ENCODE data around the gene ALPK3. TPM values are rescaled to one million over a fixed set of nuclear protein-coding genes. Genes with fewer than 3 reads are reported as not detected.
A peak's percentile ranks its signal among the peaks of the same experiment; 100 is the strongest.

The ALPK3 gene, protein sequence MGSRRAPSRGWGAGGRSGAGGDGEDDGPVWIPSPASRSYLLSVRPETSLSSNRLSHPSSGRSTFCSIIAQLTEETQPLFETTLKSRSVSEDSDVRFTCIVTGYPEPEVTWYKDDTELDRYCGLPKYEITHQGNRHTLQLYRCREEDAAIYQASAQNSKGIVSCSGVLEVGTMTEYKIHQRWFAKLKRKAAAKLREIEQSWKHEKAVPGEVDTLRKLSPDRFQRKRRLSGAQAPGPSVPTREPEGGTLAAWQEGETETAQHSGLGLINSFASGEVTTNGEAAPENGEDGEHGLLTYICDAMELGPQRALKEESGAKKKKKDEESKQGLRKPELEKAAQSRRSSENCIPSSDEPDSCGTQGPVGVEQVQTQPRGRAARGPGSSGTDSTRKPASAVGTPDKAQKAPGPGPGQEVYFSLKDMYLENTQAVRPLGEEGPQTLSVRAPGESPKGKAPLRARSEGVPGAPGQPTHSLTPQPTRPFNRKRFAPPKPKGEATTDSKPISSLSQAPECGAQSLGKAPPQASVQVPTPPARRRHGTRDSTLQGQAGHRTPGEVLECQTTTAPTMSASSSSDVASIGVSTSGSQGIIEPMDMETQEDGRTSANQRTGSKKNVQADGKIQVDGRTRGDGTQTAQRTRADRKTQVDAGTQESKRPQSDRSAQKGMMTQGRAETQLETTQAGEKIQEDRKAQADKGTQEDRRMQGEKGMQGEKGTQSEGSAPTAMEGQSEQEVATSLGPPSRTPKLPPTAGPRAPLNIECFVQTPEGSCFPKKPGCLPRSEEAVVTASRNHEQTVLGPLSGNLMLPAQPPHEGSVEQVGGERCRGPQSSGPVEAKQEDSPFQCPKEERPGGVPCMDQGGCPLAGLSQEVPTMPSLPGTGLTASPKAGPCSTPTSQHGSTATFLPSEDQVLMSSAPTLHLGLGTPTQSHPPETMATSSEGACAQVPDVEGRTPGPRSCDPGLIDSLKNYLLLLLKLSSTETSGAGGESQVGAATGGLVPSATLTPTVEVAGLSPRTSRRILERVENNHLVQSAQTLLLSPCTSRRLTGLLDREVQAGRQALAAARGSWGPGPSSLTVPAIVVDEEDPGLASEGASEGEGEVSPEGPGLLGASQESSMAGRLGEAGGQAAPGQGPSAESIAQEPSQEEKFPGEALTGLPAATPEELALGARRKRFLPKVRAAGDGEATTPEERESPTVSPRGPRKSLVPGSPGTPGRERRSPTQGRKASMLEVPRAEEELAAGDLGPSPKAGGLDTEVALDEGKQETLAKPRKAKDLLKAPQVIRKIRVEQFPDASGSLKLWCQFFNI (N-terminal part only)
- 0.09 and 0.21 TPM in 2 replicates for total RNA-seq

DNA sequence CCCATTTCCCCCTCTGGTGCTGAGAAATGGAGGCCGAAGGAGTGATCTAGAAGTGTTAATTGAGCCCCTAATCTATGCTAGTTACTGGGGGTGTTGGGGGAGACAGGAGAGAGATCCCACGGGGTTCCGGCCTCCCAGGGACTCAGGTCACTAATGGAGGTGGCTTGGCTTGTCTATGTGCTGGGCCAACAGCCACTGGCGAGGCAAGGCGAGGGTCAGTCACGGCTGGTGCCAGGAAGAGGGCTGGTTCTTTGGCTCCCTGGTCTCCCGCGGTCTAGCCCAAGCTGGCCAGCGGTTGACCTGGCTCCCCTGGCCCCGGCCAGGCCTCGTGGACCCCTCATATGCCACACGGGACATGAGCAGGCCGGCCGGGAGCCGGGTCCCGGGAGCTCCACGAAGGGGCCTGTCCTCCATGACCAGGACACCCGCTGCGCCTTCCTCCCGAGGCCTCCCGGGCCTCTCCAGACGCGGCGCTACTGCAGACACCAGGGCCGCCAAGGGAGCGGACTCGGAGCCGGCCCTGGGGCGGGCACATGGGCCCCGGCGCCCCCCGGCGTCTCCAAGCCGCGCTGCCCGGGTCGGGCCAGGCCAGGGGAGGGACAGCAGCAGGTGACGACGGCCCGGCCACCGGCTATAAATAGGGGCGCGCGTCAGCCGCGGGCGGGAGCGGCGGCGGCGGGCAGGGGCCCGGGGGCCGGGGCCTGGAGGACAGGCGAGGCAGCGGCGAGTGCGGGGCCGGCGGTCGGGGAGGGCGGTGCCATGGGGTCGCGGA, at the start of gene ALPK3:
TSS of gene ALPK3 (plus strand) at position 663 of the 772 bp plus-strand sequence. CDS start at position 760, 97 bp downstream.
- Mint-ChIP-seq H3K27me3 (peaks cover 7% of the 10 kb centered on the region), H3K4me3 (no peak within 1 kb of the TSS), H3K27ac (no peak within 1 kb of the TSS), H3K9me3 (no peaks in the 10 kb centered on the region), H3K36me3 (ENCODE audit: low read depth) (no peaks in the 10 kb centered on the region), H3K4me1 (peaks cover 4% of the 10 kb centered on the region)
- DNase-seq: no peak
- intact Hi-C loops (cut with micrococcal nuclease): no loop called here

DNA sequence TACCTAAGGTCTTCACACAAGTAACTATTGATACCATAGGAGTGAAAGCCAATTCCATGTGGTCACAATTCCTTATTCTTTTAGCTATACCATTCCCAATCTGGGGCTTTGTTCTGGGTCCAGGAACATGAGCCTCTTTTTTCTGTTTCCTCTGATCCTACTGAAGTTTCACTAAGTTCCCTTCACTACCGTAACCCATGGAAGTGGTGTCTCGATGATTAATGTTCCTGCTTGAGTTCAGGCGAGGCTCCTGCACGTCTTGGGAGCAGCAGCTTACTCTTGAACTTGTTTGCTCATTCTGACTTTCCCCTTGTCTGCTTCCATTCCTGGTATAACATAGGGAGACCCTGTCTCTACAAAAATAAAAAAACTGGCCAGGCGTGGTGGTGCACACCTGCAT, 45.1 kb upstream of the ALPK3 start:
- Mint-ChIP-seq H3K36me3 (ENCODE audit: low read depth) (peaks cover 53% of the 10 kb centered on the region), H3K9me3 (no peaks in the 10 kb centered on the region), H3K27me3 (no peaks in the 10 kb centered on the region), H3K27ac (no peak overlapping the region), H3K4me1 (peaks cover 19% of the 10 kb centered on the region), H3K4me3 (no peak overlapping the region)
- intact Hi-C loops (cut with micrococcal nuclease): no loop called here
- DNase-seq: no peak

DNA sequence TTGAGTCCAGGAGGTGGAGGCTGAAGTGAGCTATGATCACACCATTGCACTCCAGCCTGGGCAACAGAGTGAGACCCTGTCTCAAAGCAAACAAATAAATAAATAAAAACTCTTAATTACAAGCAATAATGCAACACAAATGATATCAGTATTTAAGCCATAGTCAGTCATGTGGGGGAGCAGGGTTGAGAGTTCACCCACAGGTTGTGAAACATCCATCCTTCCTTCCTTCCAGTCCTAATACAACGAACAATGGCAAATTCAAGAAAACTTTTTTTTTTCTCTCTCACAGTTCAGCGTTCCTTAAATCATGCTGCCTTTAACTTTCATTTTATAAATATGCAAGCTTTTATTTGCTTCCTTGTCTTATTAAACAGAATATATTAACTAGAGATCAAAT, 44.7 kb upstream of the ALPK3 start:
- Mint-ChIP-seq H3K27ac (no peak overlapping the region), H3K36me3 (ENCODE audit: low read depth) (peaks cover 50% of the 10 kb centered on the region), H3K27me3 (no peaks in the 10 kb centered on the region), H3K4me3 (no peak overlapping the region), H3K9me3 (no peaks in the 10 kb centered on the region), H3K4me1 (peaks cover 19% of the 10 kb centered on the region)
- intact Hi-C loops (cut with micrococcal nuclease): no loop called here
- DNase-seq: no peak

DNA sequence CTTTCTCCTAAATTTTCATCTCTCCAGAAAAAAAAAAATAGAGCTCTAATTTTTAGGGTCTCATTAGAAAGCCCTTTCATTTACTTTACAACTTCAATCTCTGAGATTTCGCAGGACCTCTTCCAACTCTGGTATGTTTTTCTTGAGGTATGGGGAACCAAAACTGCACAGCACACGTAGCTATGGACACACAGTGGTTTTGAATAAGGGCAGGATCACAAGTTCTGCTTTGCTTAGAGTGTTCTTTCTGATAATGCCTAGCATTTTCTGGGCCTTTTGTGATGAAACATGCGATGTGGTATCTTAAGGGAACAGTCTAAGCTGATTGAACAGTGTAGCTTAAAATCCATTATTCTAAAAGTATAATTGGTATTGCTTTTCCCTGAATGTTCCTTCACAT, 43.4 kb upstream of the ALPK3 start:
- H3K9me3 Mint-ChIP-seq: no peaks in the 10 kb centered on the region
- H3K4me3 Mint-ChIP-seq: no peak overlapping the region
- DNase-seq: no peak
- peaks cover 19% of the 10 kb centered on the region for H3K4me1 Mint-ChIP-seq
- H3K36me3 Mint-ChIP-seq (ENCODE audit: low read depth): peaks cover 46% of the 10 kb centered on the region
- intact Hi-C loops (cut with micrococcal nuclease): no loop called here
- H3K27me3 Mint-ChIP-seq: no peaks in the 10 kb centered on the region
- peak overlapping the region; percentile 52 for H3K27ac Mint-ChIP-seq

DNA sequence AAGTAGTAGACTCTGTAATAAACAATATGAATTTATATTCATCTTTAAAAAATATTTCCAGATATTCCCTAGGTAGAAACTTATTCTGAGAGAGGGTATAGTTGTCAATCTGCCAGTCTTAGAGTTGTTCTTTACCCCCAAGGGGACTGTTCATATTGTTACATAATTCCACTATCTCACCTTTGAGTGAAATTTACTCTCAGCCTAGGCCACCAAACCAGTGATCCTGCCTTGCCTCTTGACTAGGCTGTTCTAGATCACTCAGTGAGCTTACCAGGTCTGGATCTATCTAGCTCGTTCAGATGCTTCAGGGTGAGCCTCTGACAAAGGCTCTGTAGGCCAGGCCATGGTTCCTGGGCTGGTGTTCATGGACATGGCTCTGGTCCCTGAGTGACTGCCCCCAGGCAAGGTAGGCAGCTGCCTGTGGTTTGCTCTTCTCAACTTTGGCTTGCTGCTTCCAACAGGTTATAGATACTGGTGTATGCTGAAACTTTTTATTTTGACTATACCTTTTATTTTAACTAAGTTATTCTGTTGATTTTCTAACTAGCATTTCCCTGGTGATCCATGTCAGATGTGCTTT, 41.2 kb upstream of the ALPK3 start:
- peaks cover 37% of the 10 kb centered on the region for H3K36me3 Mint-ChIP-seq (ENCODE audit: low read depth)
- H3K4me1 Mint-ChIP-seq: peaks cover 10% of the 10 kb centered on the region
- no peaks in the 10 kb centered on the region for H3K27me3 Mint-ChIP-seq
- no peaks in the 10 kb centered on the region for H3K9me3 Mint-ChIP-seq
- H3K27ac Mint-ChIP-seq: no peak overlapping the region
- H3K4me3 Mint-ChIP-seq: no peak overlapping the region
- intact Hi-C loops (cut with micrococcal nuclease): no loop called here
- no peak for DNase-seq

GRCh38 chr15:84778194-84778593, 39.0 kb upstream of the ALPK3 start:
- H3K4me1 Mint-ChIP-seq: peaks cover 16% of the 10 kb centered on the region
- H3K9me3 Mint-ChIP-seq: no peaks in the 10 kb centered on the region
- peaks cover 42% of the 10 kb centered on the region for H3K36me3 Mint-ChIP-seq (ENCODE audit: low read depth)
- H3K4me3 Mint-ChIP-seq: no peak overlapping the region
- intact Hi-C loops (cut with micrococcal nuclease): no loop called here
- no peak overlapping the region for H3K27ac Mint-ChIP-seq
- DNase-seq: no peak
- no peaks in the 10 kb centered on the region for H3K27me3 Mint-ChIP-seq

GRCh38 chr15:84780492-84780891, 36.7 kb upstream of the ALPK3 start:
- H3K27ac Mint-ChIP-seq: no peak overlapping the region
- H3K4me3 Mint-ChIP-seq: no peak overlapping the region
- H3K9me3 Mint-ChIP-seq: no peaks in the 10 kb centered on the region
- DNase-seq: no peak
- H3K4me1 Mint-ChIP-seq: peaks cover 25% of the 10 kb centered on the region
- peaks cover 47% of the 10 kb centered on the region for H3K36me3 Mint-ChIP-seq (ENCODE audit: low read depth)
- H3K27me3 Mint-ChIP-seq: no peaks in the 10 kb centered on the region
- intact Hi-C loops (cut with micrococcal nuclease): no loop called here

GRCh38 chr15:84781495-84781894, 35.7 kb upstream of the ALPK3 start:
- no peaks in the 10 kb centered on the region for H3K27me3 Mint-ChIP-seq
- H3K4me3 Mint-ChIP-seq: no peak overlapping the region
- peaks cover 48% of the 10 kb centered on the region for H3K36me3 Mint-ChIP-seq (ENCODE audit: low read depth)
- no peak for DNase-seq
- H3K9me3 Mint-ChIP-seq: no peaks in the 10 kb centered on the region
- H3K4me1 Mint-ChIP-seq: peaks cover 29% of the 10 kb centered on the region
- intact Hi-C loops (cut with micrococcal nuclease): no loop called here
- H3K27ac Mint-ChIP-seq: no peak overlapping the region

DNA sequence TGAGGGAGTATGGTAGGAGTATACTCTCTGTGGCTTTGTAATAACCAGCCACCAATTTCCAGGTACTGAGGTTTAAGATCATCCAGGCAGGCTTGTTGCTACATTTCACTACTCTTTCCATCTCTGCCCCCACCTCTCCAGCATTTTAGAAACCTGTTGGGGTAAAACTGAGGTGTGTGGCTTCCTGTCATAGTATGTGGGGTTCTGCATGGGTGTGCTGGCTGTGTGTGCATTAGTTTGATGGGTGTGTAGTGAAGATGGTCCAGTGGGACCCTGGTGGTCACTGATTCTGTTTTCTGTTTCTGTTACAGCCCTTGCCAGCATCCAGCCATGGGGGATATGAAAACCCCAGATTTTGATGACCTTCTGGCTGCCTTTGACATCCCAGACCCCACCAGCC, 34.8 kb upstream of the ALPK3 start:
- H3K36me3 Mint-ChIP-seq (ENCODE audit: low read depth): peaks cover 50% of the 10 kb centered on the region
- no peak overlapping the region for H3K4me3 Mint-ChIP-seq
- no peak for DNase-seq
- H3K27me3 Mint-ChIP-seq: no peaks in the 10 kb centered on the region
- H3K27ac Mint-ChIP-seq: peak overlapping the region; percentile 66
- intact Hi-C loops (cut with micrococcal nuclease): no loop called here
- no peaks in the 10 kb centered on the region for H3K9me3 Mint-ChIP-seq
- H3K4me1 Mint-ChIP-seq: peaks cover 30% of the 10 kb centered on the region

DNA sequence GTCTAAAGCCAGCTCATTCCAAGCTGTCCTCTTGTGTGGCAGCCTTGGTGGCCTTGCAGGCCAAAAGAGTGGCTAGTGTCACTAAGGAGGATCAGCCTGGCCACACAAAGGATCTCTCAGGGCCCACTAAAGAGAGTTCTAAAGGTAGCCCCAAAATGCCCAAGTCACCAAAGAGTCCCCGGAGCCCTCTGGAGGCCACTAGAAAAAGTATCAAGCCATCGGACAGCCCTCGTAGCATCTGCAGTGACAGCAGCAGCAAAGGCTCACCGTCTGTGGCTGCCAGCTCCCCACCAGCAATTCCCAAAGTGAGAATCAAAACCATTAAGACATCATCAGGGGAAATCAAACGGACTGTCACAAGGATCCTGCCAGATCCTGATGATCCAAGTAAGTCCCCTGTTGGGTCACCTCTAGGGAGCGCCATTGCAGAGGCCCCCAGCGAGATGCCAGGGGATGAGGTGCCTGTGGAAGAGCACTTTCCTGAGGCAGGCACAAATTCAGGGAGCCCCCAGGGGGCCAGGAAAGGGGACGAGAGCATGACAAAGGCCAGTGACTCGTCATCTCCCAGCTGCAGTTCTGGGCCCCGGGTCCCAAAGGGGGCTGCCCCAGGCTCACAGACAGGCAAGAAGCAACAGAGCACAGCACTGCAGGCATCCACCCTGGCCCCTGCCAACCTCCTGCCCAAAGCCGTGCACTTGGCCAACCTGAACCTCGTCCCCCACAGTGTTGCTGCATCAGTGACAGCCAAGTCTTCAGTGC, 33.5 kb upstream of the ALPK3 start:
- H3K4me3 Mint-ChIP-seq: no peak overlapping the region
- H3K27me3 Mint-ChIP-seq: no peaks in the 10 kb centered on the region
- no peak overlapping the region for H3K27ac Mint-ChIP-seq
- intact Hi-C loops (cut with micrococcal nuclease): no loop called here
- H3K4me1 Mint-ChIP-seq: peaks cover 36% of the 10 kb centered on the region
- no peaks in the 10 kb centered on the region for H3K9me3 Mint-ChIP-seq
- DNase-seq: no peak
- H3K36me3 Mint-ChIP-seq (ENCODE audit: low read depth): peaks cover 52% of the 10 kb centered on the region

DNA sequence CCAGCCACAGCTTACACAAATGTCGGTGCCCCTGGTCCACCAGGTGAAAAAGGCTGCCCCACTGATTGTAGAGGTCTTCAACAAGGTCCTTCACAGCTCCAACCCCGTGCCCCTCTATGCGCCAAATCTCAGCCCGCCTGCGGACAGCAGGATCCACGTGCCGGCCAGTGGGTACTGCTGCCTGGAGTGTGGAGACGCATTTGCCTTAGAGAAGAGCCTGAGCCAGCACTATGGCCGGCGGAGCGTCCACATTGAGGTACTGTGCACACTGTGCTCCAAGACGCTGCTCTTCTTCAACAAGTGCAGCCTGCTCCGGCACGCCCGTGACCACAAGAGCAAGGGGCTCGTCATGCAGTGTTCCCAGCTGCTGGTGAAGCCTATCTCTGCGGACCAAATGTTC, 32.9 kb upstream of the ALPK3 start:
- peaks cover 35% of the 10 kb centered on the region for H3K4me1 Mint-ChIP-seq
- H3K27me3 Mint-ChIP-seq: no peaks in the 10 kb centered on the region
- no peak overlapping the region for H3K27ac Mint-ChIP-seq
- H3K9me3 Mint-ChIP-seq: no peaks in the 10 kb centered on the region
- intact Hi-C loops (cut with micrococcal nuclease): no loop called here
- no peak for DNase-seq
- peaks cover 51% of the 10 kb centered on the region for H3K36me3 Mint-ChIP-seq (ENCODE audit: low read depth)
- H3K4me3 Mint-ChIP-seq: no peak overlapping the region

GRCh38 chr15:84785053-84785452, 32.1 kb upstream of the ALPK3 start:
- no peak overlapping the region for H3K4me3 Mint-ChIP-seq
- peaks cover 45% of the 10 kb centered on the region for H3K36me3 Mint-ChIP-seq (ENCODE audit: low read depth)
- DNase-seq: no peak
- H3K9me3 Mint-ChIP-seq: no peaks in the 10 kb centered on the region
- no peak overlapping the region for H3K27ac Mint-ChIP-seq
- H3K27me3 Mint-ChIP-seq: no peaks in the 10 kb centered on the region
- intact Hi-C loops (cut with micrococcal nuclease): no loop called here
- peaks cover 33% of the 10 kb centered on the region for H3K4me1 Mint-ChIP-seq

Data from activated CD4-positive, alpha-beta T cell treated with anti-CD3 and anti-CD28 coated beads, Interleukin-2, amount 10 ng/mL, durations not matched to agents 24 days and 14 days (primary cell).